MM.1S (cell line): ENCODE measurements around the gene NTSR1.

ENCODE experiments used
- EZH2 ChIP-seq: fragments of 300-600 bp; sonication (generic); optimal IDR thresholded peaks from 2 replicates; pipeline ENCODE3; 2017; ENCODE audit warnings: low read depth, mild to moderate bottlenecking, antibody characterized with exemption, low read length, mixed read lengths
- EZH2phosphoT487 ChIP-seq: fragments of 300-600 bp; sonication (generic); IDR thresholded peaks from 2 replicates; pipeline ENCODE4 v1.6.1; 2018; ENCODE audit warnings: antibody characterized with exemption, low read length
- TF ChIP-seq, protein P1 (sequence below): fragments of 300-600 bp; sonication (generic); IDR thresholded peaks from 2 replicates; pipeline ENCODE4 v1.5.1; 2016; ENCODE audit warnings: antibody characterized with exemption, low read length, mixed read lengths

DNA sequence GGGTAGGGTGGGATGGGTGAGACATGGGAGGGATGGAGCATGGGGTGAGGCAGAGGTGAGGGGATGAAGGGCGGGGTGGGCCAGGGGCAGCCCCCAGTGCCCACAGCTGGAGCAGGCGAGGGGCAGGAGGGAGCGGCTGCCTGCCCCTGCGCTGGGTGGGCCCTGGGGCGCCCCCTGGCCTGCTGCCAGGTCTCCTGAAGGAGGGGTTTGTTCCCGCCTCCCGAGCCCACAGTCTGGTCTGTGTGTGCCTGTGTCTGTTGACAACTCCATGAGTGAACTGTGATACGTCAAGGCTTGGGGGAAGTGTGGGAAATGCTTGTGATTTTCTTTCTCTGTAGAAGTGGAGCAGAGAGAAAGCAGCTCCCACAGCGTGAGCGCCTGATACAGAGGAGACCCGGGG lies 76.8 kb downstream of the NTSR1 start:
- TF ChIP-seq EZH2 (no peak), EZH2phosphoT487 (no peak)
- TF ChIP-seq, protein P1, sequence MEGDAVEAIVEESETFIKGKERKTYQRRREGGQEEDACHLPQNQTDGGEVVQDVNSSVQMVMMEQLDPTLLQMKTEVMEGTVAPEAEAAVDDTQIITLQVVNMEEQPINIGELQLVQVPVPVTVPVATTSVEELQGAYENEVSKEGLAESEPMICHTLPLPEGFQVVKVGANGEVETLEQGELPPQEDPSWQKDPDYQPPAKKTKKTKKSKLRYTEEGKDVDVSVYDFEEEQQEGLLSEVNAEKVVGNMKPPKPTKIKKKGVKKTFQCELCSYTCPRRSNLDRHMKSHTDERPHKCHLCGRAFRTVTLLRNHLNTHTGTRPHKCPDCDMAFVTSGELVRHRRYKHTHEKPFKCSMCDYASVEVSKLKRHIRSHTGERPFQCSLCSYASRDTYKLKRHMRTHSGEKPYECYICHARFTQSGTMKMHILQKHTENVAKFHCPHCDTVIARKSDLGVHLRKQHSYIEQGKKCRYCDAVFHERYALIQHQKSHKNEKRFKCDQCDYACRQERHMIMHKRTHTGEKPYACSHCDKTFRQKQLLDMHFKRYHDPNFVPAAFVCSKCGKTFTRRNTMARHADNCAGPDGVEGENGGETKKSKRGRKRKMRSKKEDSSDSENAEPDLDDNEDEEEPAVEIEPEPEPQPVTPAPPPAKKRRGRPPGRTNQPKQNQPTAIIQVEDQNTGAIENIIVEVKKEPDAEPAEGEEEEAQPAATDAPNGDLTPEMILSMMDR = no peak
